Measurements from ENCODE around the gene EPHA7. TPM values are rescaled to one million over a fixed set of nuclear protein-coding genes. Genes with fewer than 3 reads are reported as not detected.
A peak's percentile ranks its signal among the peaks of the same experiment; 100 is the strongest.

EPHA7 gene
- total and polyA plus RNA-seq, 2 experiments from 2014 or later, result 35.8 to 59.0 TPM

GRCh38 chr6:93393554-93394074, 25.7 kb downstream of the EPHA7 start:
- no peak overlapping the region for H3K4me3 ChIP-seq
- no peaks in the 10 kb centered on the region for H3K9me3 ChIP-seq (ENCODE audit: low read depth)
- no peak for DNase-seq (ENCODE audit: low read depth in 1 of 2, low spot score in 1 of 2)
- no peaks in the 10 kb centered on the region for H3K27me3 ChIP-seq
- peak overlapping the region; percentile 7 for H3K27ac ChIP-seq
- peaks cover 67% of the 10 kb centered on the region for H3K4me1 ChIP-seq (ENCODE audit: low read depth)
- TF ChIP-seq CTCF (IDR thresholded peaks at IDR 0.05; ENCODE audit: low read depth, low read length), result no peak
- H3K36me3 ChIP-seq, result no peaks in the 10 kb centered on the region

GRCh38 chr6:93392797-93393196, 26.6 kb downstream of the EPHA7 start:
- peaks cover 3% of the 10 kb centered on the region for H3K36me3 ChIP-seq
- peaks cover 60% of the 10 kb centered on the region for H3K4me1 ChIP-seq (ENCODE audit: low read depth)
- no peak for DNase-seq (ENCODE audit: low read depth in 1 of 2, low spot score in 1 of 2)
- no peaks in the 10 kb centered on the region for H3K9me3 ChIP-seq (ENCODE audit: low read depth)
- no peak overlapping the region for H3K27ac ChIP-seq
- no peak overlapping the region for H3K4me3 ChIP-seq
- H3K27me3 ChIP-seq, result no peaks in the 10 kb centered on the region
- no peak for TF ChIP-seq CTCF (IDR thresholded peaks at IDR 0.05; ENCODE audit: low read depth, low read length)

GRCh38 chr6:93391965-93392364, 27.4 kb downstream of the EPHA7 start:
- Histone ChIP-seq H3K4me3 (no peak overlapping the region), H3K9me3 (ENCODE audit: low read depth) (no peaks in the 10 kb centered on the region), H3K4me1 (ENCODE audit: low read depth) (peaks cover 60% of the 10 kb centered on the region), H3K27me3 (no peaks in the 10 kb centered on the region), H3K27ac (peak overlapping the region; percentile 49), H3K36me3 (peaks cover 3% of the 10 kb centered on the region)
- DNase-seq (ENCODE audit: low read depth in 1 of 2, low spot score in 1 of 2), result peak in 1 of 2 donors; percentile 22
- no peak for TF ChIP-seq CTCF (IDR thresholded peaks at IDR 0.05; ENCODE audit: low read depth, low read length)

GRCh38 chr6:93389192-93389591, 30.2 kb downstream of the EPHA7 start:
- Histone ChIP-seq H3K36me3 (peaks cover 3% of the 10 kb centered on the region), H3K4me3 (no peak overlapping the region), H3K9me3 (ENCODE audit: low read depth) (no peaks in the 10 kb centered on the region), H3K4me1 (ENCODE audit: low read depth) (peaks cover 33% of the 10 kb centered on the region), H3K27ac (peak overlapping the region; percentile 2), H3K27me3 (no peaks in the 10 kb centered on the region)
- no peak for TF ChIP-seq CTCF (IDR thresholded peaks at IDR 0.05; ENCODE audit: low read depth, low read length)
- peak in 1 of 2 donors; percentile 0 for DNase-seq (ENCODE audit: low read depth in 1 of 2, low spot score in 1 of 2)

DNA sequence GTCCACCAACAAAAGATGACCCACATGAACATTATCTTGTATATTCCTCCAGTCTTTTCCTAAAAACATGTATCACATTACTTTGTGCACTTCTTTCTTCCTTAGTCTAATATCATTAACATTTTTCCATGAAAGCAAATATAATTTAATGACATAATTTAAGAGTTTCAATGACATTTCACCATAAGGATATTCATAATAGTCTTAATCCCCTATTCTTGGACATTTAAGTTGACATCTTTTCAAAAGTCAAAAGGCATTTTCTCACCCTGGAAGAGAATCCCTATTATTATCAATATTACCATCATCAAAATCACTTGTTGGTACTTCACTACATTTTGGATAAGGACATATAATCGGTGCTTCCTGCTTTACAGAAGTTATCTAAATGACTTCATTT, 31.3 kb downstream of the EPHA7 start:
- Histone ChIP-seq H3K9me3 (ENCODE audit: low read depth) (no peaks in the 10 kb centered on the region), H3K36me3 (peaks cover 3% of the 10 kb centered on the region), H3K4me1 (ENCODE audit: low read depth) (peaks cover 23% of the 10 kb centered on the region), H3K27ac (no peak overlapping the region), H3K27me3 (no peaks in the 10 kb centered on the region), H3K4me3 (no peak overlapping the region)
- DNase-seq (ENCODE audit: low read depth in 1 of 2, low spot score in 1 of 2), result no peak
- TF ChIP-seq CTCF (IDR thresholded peaks at IDR 0.05; ENCODE audit: low read depth, low read length), result no peak

All from cardiac muscle cell (in vitro differentiated cells and primary cell).